GM23338 (cell line): Measurements from ENCODE around the gene CPNE6.

Experiments
- CREB1 ChIP-seq: fragments of 250-450 bp; sonication (Bioruptor Pico); IDR thresholded peaks from 2 replicates; pipeline ENCODE4 v1.5.0; 2020; ENCODE audit warnings: low read depth, mild to moderate bottlenecking, moderate library complexity
- CTCF ChIP-seq, 2 experiments: fragments of 200-600 bp in 1 of 2; sonication (generic) in 1 of 2; conservative IDR thresholded peaks; 2 replicates each; pipeline versions ENCODE4 v1.5.1 to v1.6.1; 2016 to 2017; ENCODE audit warnings: antibody characterized with exemption in 2 of 2, low read depth in 2 of 2, mild to moderate bottlenecking in 2 of 2, moderate library complexity in 1 of 2
- EZH2 ChIP-seq: fragments of 200-600 bp; sonication (generic); IDR thresholded peaks from one replicate; pipeline ENCODE4 v1.8.0; 2017; ENCODE audit warnings: antibody characterized with exemption, mild to moderate bottlenecking, low read depth; ENCODE audit not compliant: unreplicated experiment
- EZH2phosphoT487 ChIP-seq: fragments of 200-600 bp; sonication (generic); IDR thresholded peaks from one replicate; pipeline ENCODE4 v1.8.1; 2018; ENCODE audit warnings: antibody characterized with exemption; ENCODE audit not compliant: unreplicated experiment
- JUNB ChIP-seq: IDR thresholded peaks from one replicate; pipeline ENCODE4 v1.6.1; 2016; ENCODE audit warnings: antibody characterized with exemption; ENCODE audit not compliant: unreplicated experiment
- NANOG ChIP-seq: IDR thresholded peaks from 2 replicates; pipeline ENCODE4 v1.6.1; 2016; ENCODE audit warnings: antibody characterized with exemption, borderline replicate concordance
- POLR2AphosphoS5 ChIP-seq: IDR thresholded peaks from 2 replicates; pipeline ENCODE4 v1.6.1; 2016; ENCODE audit warnings: antibody characterized with exemption, low read depth
- REST ChIP-seq: IDR thresholded peaks from one replicate; pipeline ENCODE4 v1.6.1; 2018; ENCODE audit warnings: antibody characterized with exemption; ENCODE audit not compliant: unreplicated experiment
- STAT1 ChIP-seq: IDR thresholded peaks from one replicate; pipeline ENCODE4 v1.6.1; 2016; ENCODE audit warnings: antibody characterized with exemption; ENCODE audit not compliant: unreplicated experiment
- ZNF114 ChIP-seq: fragments of 250-450 bp; sonication (Bioruptor Pico); IDR thresholded peaks from 2 replicates; pipeline ENCODE4 v1.5.0; 2020; ENCODE audit warnings: mild to moderate bottlenecking, moderate library complexity
- ZNF331 ChIP-seq: fragments of 250-450 bp; sonication (Bioruptor Pico); IDR thresholded peaks from 2 replicates; pipeline ENCODE4 v1.5.0; 2020; ENCODE audit warnings: low read depth, mild to moderate bottlenecking, moderate library complexity

GRCh38 chr14:24032727-24033418 is 38.5 kb upstream of the CPNE6 start:
- TF ChIP-seq CTCF (conservative IDR thresholded peaks at IDR 0.05; ENCODE audit: low read depth in 2 of 2) (no peak), REST (no peak), EZH2 (no peak), POLR2AphosphoS5 (no peak), JUNB (no peak), ZNF331 (CRISPR knock-in tag) (no peak), CREB1 (CRISPR knock-in tag) (no peak), EZH2phosphoT487 (no peak), ZNF114 (CRISPR knock-in tag) (no peak), STAT1 (no peak), NANOG (no peak)
